ENCODE results near the gene XRCC6. TPM values are rescaled to one million over a fixed set of nuclear protein-coding genes. Genes with fewer than 3 reads are reported as not detected.
A peak's percentile ranks its signal among the peaks of the same experiment; 100 is the strongest.

Gene XRCC6
- total RNA-seq, 1 donor from 2014 or later: 297 TPM

- Mint-ChIP-seq H3K27ac (no peak overlapping the region), H3K4me3 (no peak overlapping the region), H3K4me1 (peaks cover 7% of the 10 kb centered on the region), H3K27me3 (no peaks in the 10 kb centered on the region), H3K9me3 (no peaks in the 10 kb centered on the region), H3K36me3 (ENCODE audit: low read depth) (peaks cover 49% of the 10 kb centered on the region)
- DNase-seq (no peak), ATAC-seq (ENCODE audit: low read depth) (no peak)
- POLR2A ChIA-PET: interaction anchor here (0.6 to 2.1 kb wide), 3 partner anchors 10 to 21 kb away, joined by 3 to 8 read pairs (median 3); partner anchors contain the start of genes DESI1 and XRCC6
- no peak for TF ChIP-seq CTCF (IDR thresholded peaks at IDR 0.05)
- CTCF ChIA-PET: no interaction called here
- intact Hi-C loops (cut with micrococcal nuclease): no loop called here
Measured at GRCh38 chr22:41608386-41608785, 12.7 kb upstream of the XRCC6 start.

GRCh38 chr22:41612603-41613306 lies 8.3 kb upstream of the XRCC6 start:
- intact Hi-C loops (cut with micrococcal nuclease): no loop called here
- DNase-seq (no peak), ATAC-seq (ENCODE audit: low read depth) (no peak)
- ChIA-PET POLR2A (interaction anchor here (0.7 to 1.2 kb wide), 2 partner anchors 9 to 48 kb away, joined by 3 to 4 read pairs; partner anchors contain the start of gene XRCC6), CTCF (no interaction called here)
- no peaks in the 10 kb centered on the region for H3K9me3 Mint-ChIP-seq
- H3K4me3 Mint-ChIP-seq: no peak overlapping the region
- H3K4me1 Mint-ChIP-seq: no peaks in the 10 kb centered on the region
- H3K36me3 Mint-ChIP-seq (ENCODE audit: low read depth): peaks cover 21% of the 10 kb centered on the region
- no peak overlapping the region for H3K27ac Mint-ChIP-seq
- TF ChIP-seq CTCF (IDR thresholded peaks at IDR 0.05): no peak
- H3K27me3 Mint-ChIP-seq: no peaks in the 10 kb centered on the region

- intact Hi-C loops (cut with micrococcal nuclease): no loop called here
- DNase-seq: no peak
- ATAC-seq (ENCODE audit: low read depth): no peak
- Mint-ChIP-seq H3K9me3 (no peaks in the 10 kb centered on the region), H3K27me3 (no peaks in the 10 kb centered on the region), H3K36me3 (ENCODE audit: low read depth) (peaks cover 19% of the 10 kb centered on the region), H3K27ac (no peak overlapping the region), H3K4me1 (peaks cover 2% of the 10 kb centered on the region), H3K4me3 (no peak overlapping the region)
- ChIA-PET CTCF (no interaction called here), POLR2A (interaction anchor here (1.2 kb wide), 1 partner anchor 8 kb away, joined by 3 read pairs; the partner anchor contains the start of gene XRCC6)
- TF ChIP-seq CTCF (IDR thresholded peaks at IDR 0.05): no peak
Measured at GRCh38 chr22:41613456-41613855, 7.6 kb upstream of the XRCC6 start.

GRCh38 chr22:41619979-41620588 lies 1.0 kb upstream of the XRCC6 start:
- H3K4me3 Mint-ChIP-seq: peak overlapping the region; percentile 98
- H3K27ac Mint-ChIP-seq: peak overlapping the region; percentile 98
- no peaks in the 10 kb centered on the region for H3K9me3 Mint-ChIP-seq
- H3K36me3 Mint-ChIP-seq (ENCODE audit: low read depth): peaks cover 38% of the 10 kb centered on the region
- DNase-seq (peak; percentile 39), ATAC-seq (ENCODE audit: low read depth) (no peak)
- H3K27me3 Mint-ChIP-seq: no peaks in the 10 kb centered on the region
- H3K4me1 Mint-ChIP-seq: peaks cover 35% of the 10 kb centered on the region
- intact Hi-C loops (cut with micrococcal nuclease): loop anchor here (2.0 kb wide), 2 partner anchors 47 to 333 kb away; partner anchors contain the start of gene RANGAP1
- TF ChIP-seq CTCF (IDR thresholded peaks at IDR 0.05): no peak
- ChIA-PET POLR2A (interaction anchor here (0.7 to 4.2 kb wide), 17 partner anchors 10 to 1127 kb away, joined by 3 to 63 read pairs (median 6); partner anchors contain the start of genes CCDC134, CENPM, NDUFA6 and PMM1), CTCF (interaction anchor here (1.3 to 3.0 kb wide), 2 partner anchors 23 to 76 kb away, joined by 3 to 9 read pairs; partner anchors contain the start of gene POLR3H)

All from activated B cell treated with CpG ODN at 0.5 μM for 24 hours (primary cell).